Esophagus muscularis mucosa (tissue), 4 donors: Measurements from ENCODE around the gene KRTAP12-1.

Source experiments
- EP300 ChIP-seq: sonication (generic); formaldehyde crosslinking; IDR thresholded peaks from one replicate; pipeline ENCODE4 v1.6.1; 2017; ENCODE audit warnings: antibody characterized with exemption
- POLR2A ChIP-seq: fragments of 450-650 bp; IDR thresholded peaks from one replicate; pipeline ENCODE4 v1.6.1; 2017; ENCODE audit warnings: antibody characterized with exemption, moderate library complexity, mild to moderate bottlenecking, low read depth
- POLR2AphosphoS5 ChIP-seq, 2 donors: sonication (generic); formaldehyde crosslinking; IDR thresholded peaks; one replicate each; pipeline ENCODE4 v1.6.1; 2017; ENCODE audit warnings: antibody characterized with exemption in 2 of 2
- TF ChIP-seq, protein P1 (sequence below), 3 experiments: fragments of 200-600 bp in 2 of 3; fragments of 450-650 bp in 1 of 3; sonication (generic) in 2 of 3; IDR thresholded peaks; one replicate each; pipeline ENCODE4 v1.5.1; 2017 to 2019; ENCODE audit warnings: antibody characterized with exemption in 3 of 3, mild to moderate bottlenecking in 2 of 3, moderate library complexity in 1 of 3

DNA sequence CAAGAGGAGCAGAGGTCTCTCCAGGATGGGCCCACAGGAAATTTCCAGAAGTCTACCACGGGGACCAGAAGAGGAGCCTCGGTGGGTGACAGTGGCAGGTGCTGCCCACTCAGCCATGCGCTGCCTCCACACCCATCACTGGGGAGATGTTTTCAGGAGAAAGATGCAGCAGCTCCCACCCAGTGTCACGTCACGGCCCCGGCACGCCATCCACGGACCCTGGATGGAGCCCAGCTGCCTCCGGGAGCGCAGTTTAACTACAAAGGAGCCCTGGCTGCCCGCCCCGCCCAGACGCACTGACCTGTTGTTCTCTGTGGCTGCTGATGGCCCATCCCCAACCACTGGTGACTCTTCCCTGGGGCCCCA, 22.7 kb upstream of the KRTAP12-1 start:
- TF ChIP-seq POLR2AphosphoS5 (IDR thresholded peaks at IDR 0.05) (no peak), POLR2A (no peak), EP300 (no peak)
- TF ChIP-seq, protein P1, sequence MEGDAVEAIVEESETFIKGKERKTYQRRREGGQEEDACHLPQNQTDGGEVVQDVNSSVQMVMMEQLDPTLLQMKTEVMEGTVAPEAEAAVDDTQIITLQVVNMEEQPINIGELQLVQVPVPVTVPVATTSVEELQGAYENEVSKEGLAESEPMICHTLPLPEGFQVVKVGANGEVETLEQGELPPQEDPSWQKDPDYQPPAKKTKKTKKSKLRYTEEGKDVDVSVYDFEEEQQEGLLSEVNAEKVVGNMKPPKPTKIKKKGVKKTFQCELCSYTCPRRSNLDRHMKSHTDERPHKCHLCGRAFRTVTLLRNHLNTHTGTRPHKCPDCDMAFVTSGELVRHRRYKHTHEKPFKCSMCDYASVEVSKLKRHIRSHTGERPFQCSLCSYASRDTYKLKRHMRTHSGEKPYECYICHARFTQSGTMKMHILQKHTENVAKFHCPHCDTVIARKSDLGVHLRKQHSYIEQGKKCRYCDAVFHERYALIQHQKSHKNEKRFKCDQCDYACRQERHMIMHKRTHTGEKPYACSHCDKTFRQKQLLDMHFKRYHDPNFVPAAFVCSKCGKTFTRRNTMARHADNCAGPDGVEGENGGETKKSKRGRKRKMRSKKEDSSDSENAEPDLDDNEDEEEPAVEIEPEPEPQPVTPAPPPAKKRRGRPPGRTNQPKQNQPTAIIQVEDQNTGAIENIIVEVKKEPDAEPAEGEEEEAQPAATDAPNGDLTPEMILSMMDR (IDR thresholded peaks at IDR 0.05), result no peak
